HEK293 (cell line): ENCODE data around the gene MRNIP.

Experiments
- CTCF ChIA-PET: fragments of 350-600 bp; formaldehyde crosslinking; extraction: SDS; loops from one replicate; lab custom pipeline; 2021; ENCODE audit warnings: antibody characterized with exemption; lab: Yijun Ruan, JAX
- POLR2A ChIA-PET: fragments of 300-600 bp; formaldehyde crosslinking; extraction: SDS; loops from one replicate; lab custom pipeline; 2020; ENCODE audit warnings: antibody characterized with exemption, inconsistent platforms; lab: Yijun Ruan, JAX
- H3K27ac ChIP-seq: fragments of 200-500 bp; sonication (Bioruptor generic); 2 replicates; pipeline ENCODE4 v1.5.1; 2014; ENCODE audit warnings: low read depth, low read length, control low read depth, inconsistent platforms; ENCODE audit errors: extremely low read depth
- H3K36me3 ChIP-seq, 2 experiments: fragments of 200-500 bp in 1 of 2; sonication (Bioruptor generic) in 1 of 2; 1 replicate in 1 of 2; 2 replicates in 1 of 2; pipeline ENCODE4 v1.5.1; 2014 to 2017; ENCODE audit warnings: inconsistent platforms in 2 of 2, low read length in 2 of 2; ENCODE audit not compliant: control insufficient read depth in 2 of 2, insufficient read depth in 1 of 2
- H3K4me1 ChIP-seq: fragments of 200-500 bp; sonication (Bioruptor generic); 2 replicates; pipeline ENCODE4 v1.5.1; 2014; ENCODE audit warnings: mild to moderate bottlenecking, low read length, inconsistent platforms; ENCODE audit not compliant: control insufficient read depth, insufficient read depth
- H3K4me3 ChIP-seq: 2 replicates; pipeline ENCODE4 v1.5.1; 2011; ENCODE audit warnings: low read depth, mild to moderate bottlenecking, control low read depth, low read length, moderate library complexity
- H3K9me3 ChIP-seq: fragments of 200-500 bp; sonication (Bioruptor generic); 2 replicates; pipeline ENCODE4 v1.5.1; 2014; ENCODE audit warnings: low read depth, low read length, inconsistent platforms; ENCODE audit not compliant: control insufficient read depth, insufficient read depth
- BCL6B ChIP-seq: fragments of 450-650 bp; formaldehyde crosslinking; IDR thresholded peaks from 2 replicates; pipeline ENCODE4 v1.5.1; 2017; ENCODE audit warnings: missing biosample characterization, missing genetic modification characterization
- GLIS2 ChIP-seq: fragments of 450-650 bp; formaldehyde crosslinking; IDR thresholded peaks from 2 replicates; pipeline ENCODE4 v1.5.1; 2016; ENCODE audit warnings: missing biosample characterization, missing genetic modification characterization
- KLF17 ChIP-seq: fragments of 450-650 bp; formaldehyde crosslinking; IDR thresholded peaks from 2 replicates; pipeline ENCODE4 v1.5.1; 2016; ENCODE audit warnings: missing biosample characterization, missing genetic modification characterization
- SCRT1 ChIP-seq: fragments of 450-650 bp; formaldehyde crosslinking; IDR thresholded peaks from 2 replicates; pipeline ENCODE4 v1.5.1; 2016; ENCODE audit warnings: missing biosample characterization, missing genetic modification characterization, borderline replicate concordance
- SETDB1 ChIP-seq: IDR thresholded peaks from one replicate; pipeline ENCODE4 v1.6.1; 2017; ENCODE audit warnings: mild to moderate bottlenecking, low read length, moderate library complexity, mixed read lengths; ENCODE audit not compliant: insufficient read length
- SP3 ChIP-seq: fragments of 450-650 bp; formaldehyde crosslinking; IDR thresholded peaks from 2 replicates; pipeline ENCODE4 v1.5.1; 2016; ENCODE audit warnings: missing biosample characterization, missing genetic modification characterization
- TCF7L2 ChIP-seq: IDR thresholded peaks from 2 replicates; pipeline ENCODE4 v1.6.1; 2011; ENCODE audit warnings: low read depth, mild to moderate bottlenecking, inconsistent platforms, low read length, moderate library complexity, borderline replicate concordance
- YY2 ChIP-seq: fragments of 450-650 bp; formaldehyde crosslinking; IDR thresholded peaks from 2 replicates; pipeline ENCODE4 v1.5.1; 2016; ENCODE audit warnings: missing biosample characterization, missing genetic modification characterization
- ZBTB20 ChIP-seq: fragments of 450-650 bp; formaldehyde crosslinking; IDR thresholded peaks from 2 replicates; pipeline ENCODE4 v1.5.1; 2016; ENCODE audit warnings: missing biosample characterization, missing genetic modification characterization
- ZBTB8A ChIP-seq: fragments of 450-650 bp; formaldehyde crosslinking; IDR thresholded peaks from 2 replicates; pipeline ENCODE4 v1.5.1; 2016; ENCODE audit warnings: missing biosample characterization, missing genetic modification characterization
- ZEB2 ChIP-seq: fragments of 450-650 bp; formaldehyde crosslinking; IDR thresholded peaks from 2 replicates; pipeline ENCODE4 v1.5.1; 2016; ENCODE audit warnings: missing biosample characterization, missing genetic modification characterization
- ZNF138 ChIP-seq: fragments of 450-650 bp; formaldehyde crosslinking; IDR thresholded peaks from 2 replicates; pipeline ENCODE4 v1.5.1; 2016; ENCODE audit warnings: missing biosample characterization, missing genetic modification characterization, borderline replicate concordance
- ZNF211 ChIP-seq: fragments of 450-650 bp; formaldehyde crosslinking; IDR thresholded peaks from 2 replicates; pipeline ENCODE4 v1.5.1; 2016; ENCODE audit warnings: low read depth, missing biosample characterization, missing genetic modification characterization
- ZNF341 ChIP-seq: fragments of 450-650 bp; formaldehyde crosslinking; IDR thresholded peaks from 2 replicates; pipeline ENCODE4; 2016; ENCODE audit warnings: low read depth, missing biosample characterization, missing genetic modification characterization
- ZNF426 ChIP-seq: fragments of 450-650 bp; formaldehyde crosslinking; IDR thresholded peaks from 2 replicates; pipeline ENCODE4 v1.5.1; 2017; ENCODE audit warnings: missing biosample characterization, missing genetic modification characterization, mild to moderate bottlenecking, inconsistent platforms, moderate library complexity
- ZNF449 ChIP-seq: fragments of 450-650 bp; formaldehyde crosslinking; IDR thresholded peaks from 2 replicates; pipeline ENCODE4 v1.5.1; 2017; ENCODE audit warnings: missing biosample characterization, mild to moderate bottlenecking, missing genetic modification characterization, moderate library complexity
- ZNF518A ChIP-seq: fragments of 450-650 bp; formaldehyde crosslinking; conservative IDR thresholded peaks from 2 replicates; pipeline ENCODE4 v1.5.1; 2016; ENCODE audit warnings: low read depth, missing biosample characterization, missing genetic modification characterization
- ZNF626 ChIP-seq: fragments of 450-650 bp; sonication (Bioruptor Pico); formaldehyde crosslinking; IDR thresholded peaks from 2 replicates; pipeline ENCODE4 v1.5.1; 2018; ENCODE audit warnings: missing biosample characterization, missing genetic modification characterization, inconsistent platforms
- ZNF645 ChIP-seq: fragments of 450-650 bp; formaldehyde crosslinking; IDR thresholded peaks from 2 replicates; pipeline ENCODE4; 2016; ENCODE audit warnings: missing biosample characterization, missing genetic modification characterization
- ZNF654 ChIP-seq: fragments of 450-650 bp; formaldehyde crosslinking; IDR thresholded peaks from 2 replicates; pipeline ENCODE4 v1.5.1; 2016; ENCODE audit warnings: low read depth, missing biosample characterization, missing genetic modification characterization
- ZNF658 ChIP-seq: fragments of 450-650 bp; formaldehyde crosslinking; IDR thresholded peaks from 2 replicates; pipeline ENCODE4; 2016; ENCODE audit warnings: missing biosample characterization, missing genetic modification characterization
- ZNF692 ChIP-seq: fragments of 450-650 bp; formaldehyde crosslinking; IDR thresholded peaks from 2 replicates; pipeline ENCODE4 v1.5.1; 2016; ENCODE audit warnings: missing biosample characterization, missing genetic modification characterization
- ZNF830 ChIP-seq: fragments of 450-650 bp; IDR thresholded peaks from 2 replicates; pipeline ENCODE4 v1.5.0; 2018; ENCODE audit warnings: missing biosample characterization, missing genetic modification characterization, low read depth, mild to moderate bottlenecking, moderate library complexity
- ZSCAN30 ChIP-seq: fragments of 450-650 bp; IDR thresholded peaks from 2 replicates; pipeline ENCODE4 v1.5.1; 2018; ENCODE audit warnings: missing biosample characterization, mild to moderate bottlenecking, missing genetic modification characterization, moderate library complexity

The MRNIP gene

GRCh38 chr5:179906795-179907555, 48.4 kb upstream of the MRNIP start (continued):
- TF ChIP-seq BCL6B (tag by site-specific recombination) = no peak
- TF ChIP-seq ZNF449 = no peak
- TF ChIP-seq ZNF341 (tag by site-specific recombination) = 0 out of 2 replicates have a peak, but pooled peaks have one; percentile 27
- peak; percentile 92 for TF ChIP-seq ZBTB20 (tag by site-specific recombination)
- TF ChIP-seq SETDB1 = no peak
- TF ChIP-seq GLIS2 = peak; percentile 74
- no peak for TF ChIP-seq ZNF426 (tag by site-specific recombination)
- peak; percentile 19; the same call in 1 of the 2 replicates for TF ChIP-seq SCRT1 (tag by site-specific recombination)
- peak; percentile 88 for TF ChIP-seq ZBTB8A
- TF ChIP-seq ZEB2 (tag by site-specific recombination) = peak; percentile 35; the same call in 1 of the 2 replicates
- peak; percentile 81 for TF ChIP-seq ZNF692 (tag by site-specific recombination)
- no peak for TF ChIP-seq ZNF645 (tag by site-specific recombination)

- POLR2A ChIA-PET = interaction anchor here (0.6 kb wide), 3 partner anchors 84 to 283 kb away, joined by 3 read pairs; partner anchors contain the start of gene HNRNPH1
- CTCF ChIA-PET = interaction anchor here (0.6 to 1.3 kb wide), 2 partner anchors 29 to 142 kb away, joined by 3 read pairs; no protein-coding TSS in a partner anchor
- Histone ChIP-seq H3K4me1 (peaks cover 3% of the 10 kb centered on the region; the same call in 1 of the 2 replicates), H3K36me3 (peaks cover 18 to 43% of the 10 kb centered on the region in 2 experiments; a peak in 2 of 3 replicates), H3K27ac (no peak overlapping the region), H3K9me3 (no peaks in the 10 kb centered on the region), H3K4me3 (no peak overlapping the region; the same call in 1 of the 2 replicates)
- TF ChIP-seq ZNF830 = no peak
- no peak for TF ChIP-seq ZNF658
- TF ChIP-seq YY2 = no peak
- no peak for TF ChIP-seq ZNF211 (tag by site-specific recombination)
- TF ChIP-seq KLF17 (tag by site-specific recombination) = no peak
- no peak for TF ChIP-seq ZSCAN30 (tag by site-specific recombination)
- TF ChIP-seq ZNF138 = no peak
- no peak for TF ChIP-seq ZNF518A (tag by site-specific recombination)
- no peak for TF ChIP-seq ZNF626 (tag by site-specific recombination)
- no peak for TF ChIP-seq SP3 (tag by site-specific recombination)
- TF ChIP-seq ZNF654 (tag by site-specific recombination) = no peak
- no peak for TF ChIP-seq TCF7L2
Measured at GRCh38 chr5:179906294-179906794, 47.7 kb upstream of the MRNIP start.
